ENCODE results near the gene JMJD6.

Gene JMJD6

DNA sequence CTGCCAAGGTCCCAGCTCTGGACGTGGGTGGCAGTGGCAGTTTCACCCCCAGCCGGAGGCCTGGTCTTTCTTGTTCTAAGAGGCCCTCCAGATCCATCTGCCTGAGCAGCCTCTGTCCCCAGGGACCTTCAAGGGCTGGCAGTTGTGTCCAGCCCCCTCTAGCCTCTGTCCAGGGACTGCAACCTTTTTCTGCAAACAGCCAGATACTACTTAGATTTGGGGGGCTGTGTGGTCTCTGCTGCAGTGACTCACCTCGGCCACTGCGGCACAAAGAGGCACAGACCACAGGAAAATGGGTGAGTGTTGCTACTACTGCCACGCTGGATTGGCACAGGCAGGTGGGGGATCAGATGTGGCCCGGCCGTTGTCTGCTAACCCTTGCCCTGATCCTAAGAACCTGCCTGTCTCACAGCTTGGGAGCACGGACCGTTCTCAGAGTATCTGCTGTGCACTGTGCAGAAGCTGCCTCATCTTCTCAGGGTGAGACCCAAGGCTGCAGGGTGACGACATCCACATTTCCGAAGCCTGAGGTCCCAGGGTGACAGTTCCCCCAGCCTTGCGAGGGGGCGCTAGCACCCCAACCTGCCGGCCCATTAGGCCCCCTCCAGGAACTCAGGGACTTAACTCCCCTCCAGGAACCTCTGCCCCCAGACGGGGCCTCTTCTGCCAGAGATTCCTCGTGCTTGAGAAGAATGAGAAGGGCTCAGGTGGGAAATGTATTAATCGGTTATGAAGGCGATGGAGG is 43.2 kb downstream of the JMJD6 start:
- in situ Hi-C loops (cut with HindIII; ENCODE audit: low sequenced_read_pairs) = no loop called here

- in situ Hi-C loops (cut with HindIII; ENCODE audit: low sequenced_read_pairs) = no loop called here
Observed at GRCh38 chr17:76682296-76682695, 44.1 kb downstream of the JMJD6 start.

DNA sequence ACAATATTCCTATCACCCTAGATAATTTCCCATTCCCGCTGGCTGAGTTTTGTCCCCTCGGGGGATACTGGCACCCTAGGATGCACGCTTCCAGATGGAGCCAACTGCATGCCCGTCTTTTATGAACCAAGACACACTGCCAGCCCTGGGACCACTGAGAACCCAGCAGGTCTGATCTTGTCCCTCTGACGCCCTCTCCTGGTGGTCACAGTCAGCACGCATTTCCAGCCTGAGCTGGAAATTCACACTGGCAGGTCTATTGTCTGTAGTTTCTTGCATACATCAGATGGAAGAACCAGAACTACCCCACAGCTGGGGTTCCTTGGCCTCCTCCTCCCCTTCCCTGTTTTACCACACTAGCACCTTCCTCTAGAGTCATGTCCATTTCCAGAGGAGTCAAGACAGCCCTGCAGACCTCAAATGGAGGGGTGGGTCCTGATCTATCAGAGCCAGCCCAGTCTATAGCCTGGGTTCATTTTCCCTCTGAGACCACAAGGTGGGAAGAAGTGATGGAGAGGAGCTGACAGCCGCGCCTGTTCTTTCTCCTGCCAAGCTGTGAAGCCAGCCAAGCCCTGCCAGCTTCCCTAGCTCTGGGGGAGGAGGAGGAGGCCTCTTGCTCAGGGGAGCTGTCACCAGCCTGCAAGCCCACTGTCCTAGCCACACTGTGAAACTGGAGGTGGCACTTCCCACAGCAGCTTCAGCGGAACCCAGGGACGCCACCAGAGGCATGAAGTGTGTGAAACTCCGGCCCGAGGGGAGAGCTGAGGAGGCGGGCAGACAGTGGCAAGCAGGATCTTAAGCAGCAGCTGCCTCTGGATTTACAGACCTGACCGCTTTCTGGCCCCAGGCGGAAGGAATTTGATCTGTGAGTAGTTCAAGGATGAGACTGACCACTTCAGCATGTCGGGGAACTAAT is 44.9 kb downstream of the JMJD6 start:
- in situ Hi-C loops (cut with HindIII; ENCODE audit: low sequenced_read_pairs) = no loop called here

- in situ Hi-C loops (cut with HindIII; ENCODE audit: low sequenced_read_pairs) = no loop called here
Observed at GRCh38 chr17:76679239-76679638, 47.2 kb downstream of the JMJD6 start.

DNA sequence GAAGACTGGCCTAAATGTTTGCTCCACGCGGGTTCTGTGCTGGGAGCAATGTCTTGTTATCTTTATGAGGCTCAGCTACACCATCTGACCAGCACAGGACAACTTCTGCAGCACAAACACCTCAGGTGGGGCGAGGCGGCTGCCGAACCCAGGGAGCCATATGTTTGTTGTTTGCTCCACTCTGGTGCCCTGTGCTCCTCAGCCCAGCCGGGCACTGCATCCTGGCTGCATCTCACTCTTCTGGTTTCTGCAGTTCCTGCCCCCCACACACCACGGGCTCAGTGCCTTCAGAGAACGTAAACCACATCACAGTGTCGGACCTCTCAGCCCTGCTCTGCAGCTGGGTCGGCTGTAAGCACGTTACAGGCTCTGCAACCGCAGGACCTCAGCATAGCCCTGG is 48.1 kb downstream of the JMJD6 start:
- in situ Hi-C loops (cut with HindIII; ENCODE audit: low sequenced_read_pairs) = no loop called here

DNA sequence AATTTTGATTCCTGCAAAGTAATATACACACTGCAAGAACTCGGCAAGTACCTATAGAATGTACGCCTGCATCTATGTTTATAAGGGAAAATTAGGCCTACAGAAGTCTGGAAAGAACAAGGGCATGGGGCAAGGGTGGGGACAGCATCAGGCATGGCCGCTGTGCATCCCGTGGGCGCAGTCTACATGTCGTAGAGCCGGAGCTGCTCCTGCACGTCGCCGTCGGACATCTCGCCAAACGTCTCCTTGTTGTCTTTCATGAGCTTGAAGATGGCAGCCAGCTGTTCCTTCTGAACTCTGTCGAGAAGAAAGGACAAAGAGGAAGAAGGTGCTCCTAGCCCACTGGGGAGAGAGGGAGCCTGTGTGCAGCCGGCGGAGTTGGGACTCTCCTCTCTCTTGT is 49.0 kb downstream of the JMJD6 start:
- in situ Hi-C loops (cut with HindIII; ENCODE audit: low sequenced_read_pairs) = no loop called here

DNA sequence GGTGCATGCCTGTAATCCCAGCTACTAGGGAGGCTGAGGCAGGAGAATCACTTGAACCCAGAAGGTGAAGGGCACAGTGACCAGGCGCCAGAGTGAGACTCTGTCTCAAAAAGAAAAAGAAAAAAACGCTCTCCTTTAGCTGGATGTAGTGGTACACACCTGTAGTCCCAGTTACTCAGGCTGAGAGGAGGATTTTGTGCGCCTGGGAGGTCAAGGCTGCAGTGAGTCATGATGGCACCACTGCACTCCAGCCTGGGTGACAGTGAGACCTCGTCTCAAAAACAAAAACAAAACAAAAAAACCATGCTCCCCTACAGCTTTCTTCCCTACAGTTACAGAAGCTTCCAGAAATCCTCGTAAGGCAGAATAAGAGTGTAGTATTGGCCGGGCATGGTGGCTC is 49.8 kb downstream of the JMJD6 start:
- in situ Hi-C loops (cut with HindIII; ENCODE audit: low sequenced_read_pairs) = no loop called here

- in situ Hi-C loops (cut with HindIII; ENCODE audit: low sequenced_read_pairs) = no loop called here
Observed at GRCh38 chr17:76675648-76676047, 50.8 kb downstream of the JMJD6 start.

DNA sequence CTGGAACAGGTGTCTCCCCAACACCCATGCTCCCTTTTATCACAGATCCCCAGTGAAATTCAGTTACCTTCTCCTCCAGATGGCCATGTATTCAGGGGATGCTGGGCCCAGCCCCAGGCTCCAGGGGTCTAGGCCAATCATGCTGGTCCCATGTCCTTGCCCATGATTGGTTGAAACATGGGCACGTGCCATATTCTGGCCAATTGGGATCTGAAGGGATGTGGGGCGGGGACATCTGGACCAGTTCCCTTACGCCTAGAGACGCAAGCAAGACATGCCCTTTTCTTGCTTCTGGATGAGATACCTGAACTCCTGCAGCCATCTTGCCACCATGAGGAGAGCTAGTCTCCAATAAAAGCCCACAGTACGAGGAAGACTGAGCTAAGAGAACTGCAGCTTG is 51.8 kb downstream of the JMJD6 start:
- in situ Hi-C loops (cut with HindIII; ENCODE audit: low sequenced_read_pairs) = no loop called here

DNA sequence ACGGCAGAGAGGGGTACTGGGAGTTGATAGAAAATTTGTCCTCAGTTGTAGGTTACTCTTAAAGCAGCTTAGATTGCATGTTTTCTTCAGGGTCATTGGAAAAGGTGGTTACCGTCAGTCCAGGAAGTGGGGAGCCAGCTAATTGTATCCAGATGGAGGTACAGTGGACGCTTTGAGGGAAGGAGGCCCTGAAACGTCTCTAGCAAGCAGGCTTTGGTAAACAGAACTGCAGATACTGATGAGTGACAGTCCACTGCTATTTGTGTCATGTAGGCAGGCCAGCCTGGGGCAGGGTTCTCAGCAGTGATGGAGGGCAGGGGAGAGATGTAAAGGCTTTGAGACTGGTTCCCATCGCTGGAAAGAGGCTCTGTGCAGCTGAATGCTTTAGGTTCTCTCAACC is 52.7 kb downstream of the JMJD6 start:
- in situ Hi-C loops (cut with HindIII; ENCODE audit: low sequenced_read_pairs) = no loop called here

DNA sequence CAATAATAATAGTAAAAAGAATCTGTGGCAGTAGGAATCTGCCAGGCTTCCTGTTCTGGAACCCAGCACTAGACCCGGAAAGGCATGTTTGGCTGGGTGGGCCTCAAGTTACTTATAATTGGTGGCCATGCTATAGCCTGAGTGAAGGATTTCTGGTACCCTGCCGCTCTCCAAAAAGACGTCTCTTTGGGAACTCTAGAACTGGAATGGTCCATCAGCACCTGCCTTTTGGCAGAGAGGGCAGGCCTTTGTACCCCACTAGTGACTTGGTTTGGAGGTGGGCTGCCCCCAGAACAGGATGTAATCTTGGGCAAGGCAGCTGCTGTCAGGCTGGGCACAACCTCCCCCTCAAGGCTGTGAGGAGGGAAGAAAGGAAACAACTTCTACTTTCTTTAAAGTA is 53.5 kb downstream of the JMJD6 start:
- in situ Hi-C loops (cut with HindIII; ENCODE audit: low sequenced_read_pairs) = no loop called here

GRCh38 chr17:76672270-76672851 is 54.0 kb downstream of the JMJD6 start:
- in situ Hi-C loops (cut with HindIII; ENCODE audit: low sequenced_read_pairs) = no loop called here

GRCh38 chr17:76671912-76672262 is 54.5 kb downstream of the JMJD6 start:
- in situ Hi-C loops (cut with HindIII; ENCODE audit: low sequenced_read_pairs) = no loop called here

DNA sequence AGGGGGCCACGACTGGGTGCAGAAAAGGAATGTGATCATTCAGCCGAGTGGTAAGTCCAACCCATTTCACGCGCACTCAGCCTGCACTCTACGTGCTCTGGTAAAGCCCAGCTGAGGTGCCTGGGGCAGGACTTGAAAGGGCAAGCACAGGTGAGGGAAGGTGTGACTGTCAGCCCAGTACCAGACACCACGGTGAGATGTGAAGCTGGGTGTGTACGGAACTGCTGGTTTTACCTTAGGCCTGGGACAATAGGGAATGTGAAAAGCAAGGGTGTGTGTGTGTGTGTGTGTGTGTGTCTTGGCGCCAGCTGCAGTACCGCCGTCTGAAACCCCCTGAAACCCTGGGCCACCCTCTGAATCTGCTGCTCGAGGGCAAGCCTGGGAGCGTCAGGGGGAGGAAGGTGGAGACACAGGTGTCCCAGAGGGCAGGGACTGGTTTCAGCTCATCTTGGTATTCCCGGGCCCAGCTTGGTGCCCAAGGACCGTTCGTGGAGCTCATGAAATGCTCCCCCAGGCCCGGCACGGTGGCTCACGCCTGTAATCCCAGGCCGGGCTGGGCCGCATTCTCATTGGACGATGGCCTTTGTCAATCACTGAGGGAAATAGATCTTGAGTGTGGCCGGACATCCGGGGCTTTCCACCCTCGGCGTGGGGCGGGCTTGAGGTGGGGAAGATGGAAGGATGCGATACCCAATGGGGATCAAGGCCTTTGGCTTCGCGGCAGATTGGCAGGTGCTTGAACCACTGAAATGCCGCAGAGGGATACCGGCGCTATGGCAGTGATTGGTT is 55.1 kb downstream of the JMJD6 start:
- in situ Hi-C loops (cut with HindIII; ENCODE audit: low sequenced_read_pairs) = no loop called here

GRCh38 chr17:76670718-76671122 is 55.7 kb downstream of the JMJD6 start:
- in situ Hi-C loops (cut with HindIII; ENCODE audit: low sequenced_read_pairs) = no loop called here

GRCh38 chr17:76670020-76670717 is 56.2 kb downstream of the JMJD6 start:
- in situ Hi-C loops (cut with HindIII; ENCODE audit: low sequenced_read_pairs) = no loop called here
